Activated CD4-positive, alpha-beta memory T cell treated with anti-CD3 and anti-CD28 coated beads for 36 hours (primary cell): ENCODE measurements around the gene VILL. TPM values are rescaled to one million over a fixed set of nuclear protein-coding genes. Genes with fewer than 3 reads are reported as not detected.

Source experiments
- CTCF ChIA-PET: fragments of 350-600 bp; sonication (Branson Sonifier 250); formaldehyde crosslinking; loops from one replicate; lab custom pipeline; 2021; ENCODE audit warnings: antibody characterized with exemption, inconsistent platforms; lab: Charles Lee
- POLR2A ChIA-PET: fragments of 350-600 bp; sonication (Branson Sonifier 250); formaldehyde crosslinking; loops from one replicate; lab custom pipeline; 2021; ENCODE audit warnings: antibody characterized with exemption; lab: Charles Lee
- DNase-seq: peaks from one replicate; pipeline ENCODE4 v3.0.0-alpha.2; 2020
- H3K27ac Mint-ChIP-seq: one replicate; pipeline ENCODE4 v1.8.0; 2021; ENCODE audit warnings: mixed read lengths
- H3K27me3 Mint-ChIP-seq: one replicate; pipeline ENCODE4 v1.8.0; 2021; ENCODE audit warnings: mixed read lengths
- H3K36me3 Mint-ChIP-seq: one replicate; pipeline ENCODE4 v1.8.0; 2021; ENCODE audit warnings: mixed read lengths
- H3K4me1 Mint-ChIP-seq: one replicate; pipeline ENCODE4 v1.8.0; 2021; ENCODE audit warnings: low read depth, mixed read lengths
- H3K4me3 Mint-ChIP-seq: one replicate; pipeline ENCODE4 v1.8.0; 2021; ENCODE audit warnings: mild to moderate bottlenecking, mixed read lengths
- H3K9me3 Mint-ChIP-seq: one replicate; pipeline ENCODE4 v1.8.0; 2021; ENCODE audit warnings: mixed read lengths
- intact Hi-C: fragments of 100-400 bp; cut with micrococcal nuclease; formaldehyde crosslinking; loops from one replicate; pipeline ENCODE4 v1.15.1; 2023
- total RNA-seq, 2 experiments: library from RNA; stranded (reverse); gene quantifications; one replicate each; pipeline ENCODE4 v1.2.3, GENCODE V29; 2021

VILL gene
- total RNA-seq, 2 experiments from 2014 or later = 9.9 to 11.3 TPM

DNA sequence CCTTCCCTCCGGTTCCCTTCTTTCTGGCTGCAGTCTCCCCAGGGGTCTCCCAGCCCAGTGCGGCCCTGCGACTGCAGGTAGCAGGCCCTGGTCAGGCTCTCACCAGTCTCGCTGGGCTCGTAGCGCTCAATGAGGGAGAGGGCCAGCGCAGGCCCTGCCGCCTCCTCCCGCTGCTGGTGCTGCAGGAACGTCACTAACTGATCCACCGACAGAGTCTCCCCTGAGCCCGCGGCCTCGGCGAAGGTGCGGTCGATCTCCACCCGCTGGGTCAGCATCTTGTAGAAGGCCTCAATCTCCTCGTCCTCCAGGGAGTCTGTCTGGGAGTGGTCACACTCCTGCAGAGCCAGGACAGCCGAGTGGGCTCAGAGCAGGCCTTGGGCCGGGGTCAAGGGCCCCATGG is 20.5 kb downstream of the VILL start:
- Mint-ChIP-seq H3K4me1 (no peaks in the 10 kb centered on the region), H3K27ac (no peak overlapping the region), H3K27me3 (no peaks in the 10 kb centered on the region), H3K36me3 (peaks cover 12% of the 10 kb centered on the region), H3K4me3 (no peak overlapping the region), H3K9me3 (peaks cover 3% of the 10 kb centered on the region)
- no peak for DNase-seq
- ChIA-PET POLR2A (interaction anchor here (0.9 kb wide), 1 partner anchor 27 kb away, joined by 3 read pairs; no protein-coding TSS in a partner anchor), CTCF (interaction anchor here (1.4 kb wide), 1 partner anchor 14 kb away, joined by 4 read pairs; no protein-coding TSS in a partner anchor)
- intact Hi-C loops = no loop called here

DNA sequence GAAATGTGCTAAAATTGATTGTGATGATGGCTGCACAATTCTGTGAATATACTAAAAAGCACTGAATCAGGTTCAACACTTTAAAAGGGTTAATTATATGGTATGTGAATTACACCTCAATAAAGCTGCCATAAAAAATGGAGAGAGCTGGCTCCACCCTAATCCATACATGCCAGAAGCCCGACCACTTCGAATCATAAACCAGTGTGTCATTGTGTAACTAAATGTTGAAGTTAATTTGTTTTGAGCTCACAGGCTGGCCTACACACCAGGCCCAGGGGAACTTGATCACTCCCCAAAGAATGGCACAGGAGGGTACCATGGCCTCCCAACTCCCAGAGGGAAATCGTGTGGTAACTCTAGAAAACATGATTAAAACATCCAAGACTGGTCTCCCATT is 24.9 kb downstream of the VILL start:
- CTCF ChIA-PET = interaction anchor here (1.4 kb wide), 1 partner anchor 12 kb away, joined by 4 read pairs; no protein-coding TSS in a partner anchor
- Mint-ChIP-seq H3K4me1 (no peaks in the 10 kb centered on the region), H3K27me3 (no peaks in the 10 kb centered on the region), H3K36me3 (peaks cover 32% of the 10 kb centered on the region), H3K4me3 (no peak overlapping the region), H3K9me3 (peaks cover 12% of the 10 kb centered on the region), H3K27ac (no peak overlapping the region)
- DNase-seq = no peak
- POLR2A ChIA-PET = no interaction called here
- intact Hi-C loops = no loop called here

GRCh38 chr3:38015984-38016383 is 25.4 kb downstream of the VILL start:
- Mint-ChIP-seq H3K27ac (no peak overlapping the region), H3K9me3 (peaks cover 12% of the 10 kb centered on the region), H3K4me1 (no peaks in the 10 kb centered on the region), H3K27me3 (no peaks in the 10 kb centered on the region), H3K4me3 (no peak overlapping the region), H3K36me3 (peaks cover 32% of the 10 kb centered on the region)
- DNase-seq = no peak
- ChIA-PET CTCF (no interaction called here), POLR2A (no interaction called here)
- intact Hi-C loops = no loop called here

DNA sequence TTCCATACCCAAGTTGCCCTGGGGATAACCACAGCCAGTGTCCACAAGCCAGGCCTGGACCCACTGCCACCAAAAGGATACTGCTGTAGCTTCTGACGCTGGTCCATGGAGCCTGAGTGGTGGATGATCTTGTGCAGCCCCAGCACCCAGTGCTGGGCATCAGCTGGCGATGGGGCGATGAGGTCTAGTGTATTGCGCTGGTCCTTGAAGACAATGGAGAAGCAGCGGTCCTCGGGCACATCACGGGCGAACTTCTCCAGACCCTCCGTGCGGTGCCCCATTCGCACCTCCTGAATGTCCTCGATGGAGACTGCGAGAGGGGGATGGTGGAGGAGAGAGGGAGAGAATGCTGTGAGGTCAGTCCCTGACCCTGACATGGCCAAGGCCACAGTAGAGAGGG is 25.8 kb downstream of the VILL start:
- no peak for DNase-seq
- no peaks in the 10 kb centered on the region for H3K4me1 Mint-ChIP-seq
- H3K36me3 Mint-ChIP-seq = peaks cover 32% of the 10 kb centered on the region
- no peaks in the 10 kb centered on the region for H3K27me3 Mint-ChIP-seq
- intact Hi-C loops = no loop called here
- CTCF ChIA-PET = no interaction called here
- H3K9me3 Mint-ChIP-seq = peaks cover 12% of the 10 kb centered on the region
- H3K4me3 Mint-ChIP-seq = no peak overlapping the region
- POLR2A ChIA-PET = no interaction called here
- no peak overlapping the region for H3K27ac Mint-ChIP-seq

GRCh38 chr3:38016847-38017444 is 26.4 kb downstream of the VILL start:
- Mint-ChIP-seq H3K27ac (no peak overlapping the region), H3K27me3 (no peaks in the 10 kb centered on the region), H3K36me3 (peaks cover 32% of the 10 kb centered on the region), H3K4me3 (no peak overlapping the region), H3K4me1 (peaks cover 3% of the 10 kb centered on the region), H3K9me3 (peaks cover 12% of the 10 kb centered on the region)
- CTCF ChIA-PET = no interaction called here
- POLR2A ChIA-PET = interaction anchor here (1.1 kb wide), 1 partner anchor 8 kb away, joined by 3 read pairs; no protein-coding TSS in a partner anchor
- DNase-seq = no peak
- intact Hi-C loops = no loop called here

- H3K27ac Mint-ChIP-seq = no peak overlapping the region
- peaks cover 5% of the 10 kb centered on the region for H3K4me1 Mint-ChIP-seq
- no peak for DNase-seq
- intact Hi-C loops = no loop called here
- H3K27me3 Mint-ChIP-seq = no peaks in the 10 kb centered on the region
- H3K4me3 Mint-ChIP-seq = no peak overlapping the region
- ChIA-PET CTCF (no interaction called here), POLR2A (interaction anchor here (1.1 kb wide), 1 partner anchor 9 kb away, joined by 3 read pairs; no protein-coding TSS in a partner anchor)
- H3K36me3 Mint-ChIP-seq = peaks cover 32% of the 10 kb centered on the region
- peaks cover 12% of the 10 kb centered on the region for H3K9me3 Mint-ChIP-seq
Observed at GRCh38 chr3:38017445-38018295, 27.1 kb downstream of the VILL start.

DNA sequence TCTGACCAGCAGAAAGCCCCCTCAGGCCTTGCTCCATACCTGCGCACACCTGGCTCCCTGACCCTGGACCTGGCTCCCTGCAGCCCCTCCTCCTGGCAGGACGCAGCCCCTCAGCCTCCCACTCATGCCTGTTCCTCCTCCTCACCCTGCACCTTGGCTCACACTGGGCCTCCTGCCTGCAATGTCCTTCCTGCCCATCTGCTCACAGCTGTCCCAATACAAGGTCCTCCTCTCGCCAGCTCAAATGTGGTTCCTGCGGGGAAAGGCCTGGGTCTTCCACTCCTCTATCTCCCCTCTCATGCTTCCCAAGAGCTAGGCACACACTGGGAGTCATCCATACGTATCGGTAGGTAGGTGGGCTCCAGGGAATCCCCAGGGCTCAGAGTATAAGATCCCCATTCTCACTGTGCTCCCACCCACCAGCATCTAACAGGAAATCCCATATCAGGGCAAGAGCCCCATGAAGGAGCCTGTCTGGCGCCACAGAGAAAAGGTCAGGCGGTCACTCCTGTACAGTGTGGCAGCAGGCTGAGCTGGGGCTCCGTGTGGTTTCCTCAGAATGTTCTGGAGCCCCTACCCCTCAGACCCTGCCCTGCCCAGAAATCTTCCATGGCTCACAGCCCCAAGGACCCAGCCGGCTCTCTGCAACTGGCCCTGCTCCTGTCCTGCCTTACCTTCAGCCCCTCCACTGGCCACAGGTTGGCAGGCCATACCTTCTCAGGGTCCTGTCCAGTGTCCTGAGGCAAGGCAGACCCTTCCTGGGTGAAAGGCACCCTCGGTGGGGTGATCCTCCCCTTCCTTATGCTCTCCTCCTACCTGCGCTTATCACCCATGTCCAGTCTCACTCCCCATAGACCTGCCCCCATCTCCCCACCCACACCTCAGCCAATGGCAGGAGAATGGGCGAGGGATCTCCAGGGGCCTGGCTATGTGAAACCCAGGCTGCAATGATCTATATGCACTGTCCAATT is 28.0 kb downstream of the VILL start:
- no peaks in the 10 kb centered on the region for H3K27me3 Mint-ChIP-seq
- H3K9me3 Mint-ChIP-seq = peaks cover 12% of the 10 kb centered on the region
- CTCF ChIA-PET = no interaction called here
- H3K4me3 Mint-ChIP-seq = no peak overlapping the region
- H3K27ac Mint-ChIP-seq = no peak overlapping the region
- peak; percentile 7 for DNase-seq
- POLR2A ChIA-PET = interaction anchor here (1.1 kb wide), 1 partner anchor 10 kb away, joined by 3 read pairs; no protein-coding TSS in a partner anchor
- peaks cover 11% of the 10 kb centered on the region for H3K4me1 Mint-ChIP-seq
- peaks cover 32% of the 10 kb centered on the region for H3K36me3 Mint-ChIP-seq
- intact Hi-C loops = no loop called here

DNA sequence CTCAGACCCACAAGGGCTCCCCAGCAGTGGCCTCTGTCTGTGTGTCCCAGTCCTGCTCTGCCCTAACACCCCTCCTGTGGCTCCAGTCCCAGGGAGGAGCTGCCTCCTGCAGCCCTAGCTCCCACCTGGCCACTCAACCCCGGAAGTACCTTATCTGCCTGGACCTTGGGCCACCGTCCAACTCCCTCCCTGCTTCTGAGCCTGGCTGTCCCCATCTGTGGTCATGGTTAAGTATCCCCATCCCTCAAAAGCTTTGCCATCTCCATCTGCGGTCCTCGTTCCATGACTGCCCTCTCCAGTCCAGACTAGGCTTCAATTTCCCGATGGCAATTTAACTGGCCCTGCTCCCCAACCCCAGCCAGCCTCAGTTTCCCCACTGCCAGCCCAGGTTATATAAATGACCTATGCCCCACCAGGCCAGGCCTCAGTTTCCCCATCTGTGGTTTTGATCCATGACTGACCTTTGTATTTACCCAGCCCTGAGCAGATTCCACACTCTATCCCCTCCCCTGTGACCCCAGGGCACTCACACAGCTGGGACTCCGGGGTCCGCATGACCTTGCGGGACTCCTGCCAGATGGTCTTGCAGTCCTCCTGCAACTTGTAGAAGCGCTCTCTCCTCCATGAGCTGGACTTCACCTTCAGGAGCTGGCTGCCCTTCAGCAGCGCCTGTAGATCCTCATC is 29.2 kb downstream of the VILL start:
- no peak overlapping the region for H3K27ac Mint-ChIP-seq
- H3K27me3 Mint-ChIP-seq = no peaks in the 10 kb centered on the region
- intact Hi-C loops = no loop called here
- H3K4me1 Mint-ChIP-seq = peaks cover 15% of the 10 kb centered on the region
- POLR2A ChIA-PET = no interaction called here
- peaks cover 12% of the 10 kb centered on the region for H3K9me3 Mint-ChIP-seq
- peak; percentile 7 for DNase-seq
- H3K4me3 Mint-ChIP-seq = no peak overlapping the region
- CTCF ChIA-PET = interaction anchor here (1.2 to 1.5 kb wide), 2 partner anchors 15 to 16 kb away, joined by 3 to 4 read pairs; no protein-coding TSS in a partner anchor
- H3K36me3 Mint-ChIP-seq = peaks cover 32% of the 10 kb centered on the region

DNA sequence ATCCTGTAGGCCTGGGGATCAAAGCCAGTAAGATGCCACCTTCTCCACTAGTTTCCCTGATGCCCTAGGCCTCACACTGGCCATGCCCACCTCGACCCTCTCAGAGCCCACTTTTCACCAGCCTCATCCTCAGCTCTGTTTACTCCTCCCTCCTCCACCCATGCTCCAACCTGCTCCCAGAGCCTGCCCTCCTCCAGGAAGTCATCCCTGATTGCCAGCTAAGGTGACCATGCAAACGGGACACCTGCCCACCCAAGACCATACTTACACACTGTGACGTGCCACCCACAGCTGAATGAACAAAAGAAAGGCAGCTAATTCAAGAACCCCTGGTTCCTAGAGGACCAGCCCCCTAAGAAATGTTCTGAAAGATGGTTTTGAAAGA is 29.7 kb downstream of the VILL start:
- ChIA-PET CTCF (interaction anchor here (1.2 to 1.5 kb wide), 2 partner anchors 15 to 17 kb away, joined by 3 to 4 read pairs; no protein-coding TSS in a partner anchor), POLR2A (no interaction called here)
- Mint-ChIP-seq H3K27ac (no peak overlapping the region), H3K4me1 (peaks cover 18% of the 10 kb centered on the region), H3K4me3 (no peak overlapping the region), H3K36me3 (peaks cover 28% of the 10 kb centered on the region), H3K27me3 (no peaks in the 10 kb centered on the region), H3K9me3 (peaks cover 12% of the 10 kb centered on the region)
- no peak for DNase-seq
- intact Hi-C loops = no loop called here

DNA sequence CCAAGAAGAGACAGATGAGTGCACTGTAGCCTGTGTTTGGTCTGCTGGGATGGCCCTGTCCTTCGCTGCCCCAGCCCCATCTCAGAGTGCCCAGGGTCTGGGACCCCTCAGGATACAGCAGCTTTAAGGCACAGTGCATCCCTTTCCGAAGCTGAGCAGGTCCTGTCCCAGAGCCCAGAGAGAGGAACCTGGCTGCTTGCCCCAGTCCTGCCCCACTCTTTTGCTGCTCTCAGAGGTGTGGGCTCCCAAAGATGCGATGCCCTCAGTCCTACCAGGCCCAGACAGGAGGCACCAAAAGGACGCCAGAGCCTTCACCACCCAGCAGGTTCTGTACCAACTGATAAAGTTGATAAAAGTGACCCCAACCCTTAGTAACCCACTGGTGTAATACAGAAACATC is 30.6 kb downstream of the VILL start:
- H3K4me1 Mint-ChIP-seq = peaks cover 24% of the 10 kb centered on the region
- no peak overlapping the region for H3K27ac Mint-ChIP-seq
- DNase-seq = no peak
- CTCF ChIA-PET = interaction anchor here (1.2 to 1.5 kb wide), 2 partner anchors 16 to 18 kb away, joined by 3 to 4 read pairs; no protein-coding TSS in a partner anchor
- POLR2A ChIA-PET = no interaction called here
- H3K4me3 Mint-ChIP-seq = no peak overlapping the region
- H3K27me3 Mint-ChIP-seq = no peaks in the 10 kb centered on the region
- peaks cover 21% of the 10 kb centered on the region for H3K36me3 Mint-ChIP-seq
- intact Hi-C loops = no loop called here
- H3K9me3 Mint-ChIP-seq = peaks cover 8% of the 10 kb centered on the region

DNA sequence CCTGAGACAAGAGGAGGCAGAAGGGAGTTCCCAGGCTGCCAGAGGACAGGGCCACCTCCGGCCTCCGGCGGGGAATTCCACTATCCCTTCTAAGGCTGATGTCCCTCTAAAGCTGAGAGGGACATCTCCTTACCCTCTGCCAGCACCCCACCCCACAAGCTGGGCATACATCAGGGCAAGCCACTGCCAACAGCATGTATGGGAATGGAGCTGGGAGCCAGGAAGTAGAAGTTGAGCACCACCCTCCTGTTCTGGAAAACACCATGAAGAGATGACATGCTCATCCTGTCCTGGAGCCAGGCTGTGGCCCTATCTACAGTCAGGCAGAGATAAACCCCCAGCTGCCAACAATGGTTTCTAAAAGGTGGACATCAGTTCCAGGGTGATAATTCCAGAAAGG is 31.7 kb downstream of the VILL start:
- ChIA-PET CTCF (interaction anchor here (1.3 to 1.8 kb wide), 4 partner anchors 15 to 48 kb away, joined by 3 to 4 read pairs (median 4); partner anchors contain the start of gene DLEC1), POLR2A (interaction anchor here (1.3 kb wide), 1 partner anchor 28 kb away, joined by 5 read pairs; no protein-coding TSS in a partner anchor)
- peaks cover 24% of the 10 kb centered on the region for H3K4me1 Mint-ChIP-seq
- no peak overlapping the region for H3K4me3 Mint-ChIP-seq
- H3K27me3 Mint-ChIP-seq = no peaks in the 10 kb centered on the region
- intact Hi-C loops = no loop called here
- H3K27ac Mint-ChIP-seq = no peak overlapping the region
- H3K36me3 Mint-ChIP-seq = peaks cover 12% of the 10 kb centered on the region
- peak; percentile 7 for DNase-seq
- H3K9me3 Mint-ChIP-seq = no peaks in the 10 kb centered on the region
